Peyer's patch (tissue), 4 donors: Measurements from ENCODE around the gene TUBGCP3.

Experiments
- POLR2A ChIP-seq, 2 donors: fragments of 450-650 bp; IDR thresholded peaks; one replicate each; pipeline ENCODE4 v1.5.1; 2017; ENCODE audit warnings: antibody characterized with exemption in 2 of 2, mild to moderate bottlenecking in 2 of 2, moderate library complexity in 2 of 2
- TF ChIP-seq, protein P1 (sequence below), 6 experiments: fragments of 450-650 bp in 4 of 6; fragments of 200-600 bp in 2 of 6; sonication (generic) in 1 of 6; IDR thresholded peaks; one replicate each; pipeline ENCODE4 v1.5.1; 2017 to 2019; ENCODE audit warnings: antibody characterized with exemption in 6 of 6, mild to moderate bottlenecking in 3 of 6, moderate library complexity in 1 of 6

DNA sequence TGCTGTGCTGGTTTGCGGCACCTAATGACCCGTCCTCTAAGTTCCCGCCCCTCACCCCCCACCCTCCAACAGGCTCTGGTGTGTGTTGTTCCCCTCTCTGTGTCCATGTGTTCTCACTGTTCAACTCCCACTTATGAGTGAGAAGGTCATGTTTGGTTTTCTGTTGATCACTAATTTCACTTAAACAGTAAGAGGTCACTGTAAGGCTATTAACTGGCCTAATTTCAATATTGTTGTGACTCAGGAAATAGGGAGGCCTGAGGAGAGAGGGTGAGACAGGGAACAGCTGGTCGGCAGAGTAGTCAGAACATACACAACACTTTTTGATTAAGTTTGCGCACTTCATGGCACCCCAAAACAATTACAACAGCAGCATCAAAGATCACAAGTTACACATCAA, 15.6 kb downstream of the TUBGCP3 start:
- no peak for TF ChIP-seq POLR2A (IDR thresholded peaks at IDR 0.05)
- TF ChIP-seq, protein P1, sequence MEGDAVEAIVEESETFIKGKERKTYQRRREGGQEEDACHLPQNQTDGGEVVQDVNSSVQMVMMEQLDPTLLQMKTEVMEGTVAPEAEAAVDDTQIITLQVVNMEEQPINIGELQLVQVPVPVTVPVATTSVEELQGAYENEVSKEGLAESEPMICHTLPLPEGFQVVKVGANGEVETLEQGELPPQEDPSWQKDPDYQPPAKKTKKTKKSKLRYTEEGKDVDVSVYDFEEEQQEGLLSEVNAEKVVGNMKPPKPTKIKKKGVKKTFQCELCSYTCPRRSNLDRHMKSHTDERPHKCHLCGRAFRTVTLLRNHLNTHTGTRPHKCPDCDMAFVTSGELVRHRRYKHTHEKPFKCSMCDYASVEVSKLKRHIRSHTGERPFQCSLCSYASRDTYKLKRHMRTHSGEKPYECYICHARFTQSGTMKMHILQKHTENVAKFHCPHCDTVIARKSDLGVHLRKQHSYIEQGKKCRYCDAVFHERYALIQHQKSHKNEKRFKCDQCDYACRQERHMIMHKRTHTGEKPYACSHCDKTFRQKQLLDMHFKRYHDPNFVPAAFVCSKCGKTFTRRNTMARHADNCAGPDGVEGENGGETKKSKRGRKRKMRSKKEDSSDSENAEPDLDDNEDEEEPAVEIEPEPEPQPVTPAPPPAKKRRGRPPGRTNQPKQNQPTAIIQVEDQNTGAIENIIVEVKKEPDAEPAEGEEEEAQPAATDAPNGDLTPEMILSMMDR (IDR thresholded peaks at IDR 0.05) = no peak
